ENCODE results near the gene RAB18. TPM values are rescaled to one million over a fixed set of nuclear protein-coding genes. Genes with fewer than 3 reads are reported as not detected.

The RAB18 gene
- total and polyA plus RNA-seq, 10 of the 15 experiments (the other 5 are each of a cell fraction or from before 2014, with no cell fraction given): 13.4 to 98.8 (median 42.1) TPM

GRCh38 chr10:27564880-27565279 lies 60.8 kb downstream of the RAB18 start:
- ChIA-PET SMC1A (ENCODE audit: uncharacterized antibody, unreplicated experiment) (no interaction called here), POLR2A (no interaction called here), RAD21 (ENCODE audit: unreplicated experiment) (no interaction called here), CTCF (no interaction called here)
- 49% methylated on average over 3 of the region's 3 CpGs for WGBS (ENCODE audit: insufficient coverage, insufficient replicate concordance, low lambda C conversion rate, missing lambda C conversion rate)
- Histone ChIP-seq H3K4me2 (ENCODE audit: control insufficient read depth, insufficient read depth) (no peak overlapping the region), H3K79me2 (ENCODE audit: control insufficient read depth, insufficient read depth, low read length) (no peaks in the 10 kb centered on the region), H3K36me3 (ENCODE audit: control insufficient read depth in 2 of 2, insufficient read depth in 2 of 2, low read length in 1 of 2) (no peaks in the 10 kb centered on the region), H3K27me3 (replicated peaks in 1 of 2; ENCODE audit: control insufficient read depth in 2 of 2, insufficient read depth in 2 of 2, low read length in 1 of 2) (no peaks in the 10 kb centered on the region), H3K9me3 (replicated peaks; ENCODE audit: control insufficient read depth, insufficient read depth, low read length) (no peaks in the 10 kb centered on the region), H3K4me3 (no peak overlapping the region), H3K27ac (ENCODE audit: control insufficient read depth, insufficient read depth) (no peak overlapping the region), H4K20me1 (ENCODE audit: control insufficient read depth, insufficient read depth) (no peaks in the 10 kb centered on the region), H2AFZ (ENCODE audit: control insufficient read depth, low read depth, low read length) (no peak overlapping the region), H3K9ac (ENCODE audit: control insufficient read depth, insufficient read depth, low read length) (no peak overlapping the region), H3K4me1 (ENCODE audit: control insufficient read depth, insufficient read depth, low read length) (no peaks in the 10 kb centered on the region)
- FAIRE-seq (no peak), DNase-seq (ENCODE audit: low read depth, low spot score) (no peak), ATAC-seq (no peak)
- no TSS peak for BruUV-seq (replicated peaks)
- in situ Hi-C loops (cut with MboI): no loop called here
- intact Hi-C loops (cut with micrococcal nuclease; ENCODE audit: unreplicated experiment): no loop called here
- TF ChIP-seq RCOR1 (conservative IDR thresholded peaks at IDR 0.05; ENCODE audit: low read depth, low read length) (no peak), RELB (IDR thresholded peaks at IDR 0.05; ENCODE audit: low read depth) (no peak), BHLHE40 (IDR thresholded peaks at IDR 0.05; ENCODE audit: borderline replicate concordance in 1 of 2, low read depth in 2 of 2, low read length in 1 of 2) (no peak), TARDBP (IDR thresholded peaks at IDR 0.05; ENCODE audit: borderline replicate concordance) (no peak), CBX5 (IDR thresholded peaks at IDR 0.05; ENCODE audit: low read depth) (no peak), E2F8 (IDR thresholded peaks at IDR 0.05; ENCODE audit: low read depth, partially characterized antibody) (no peak), ZBTB4 (CRISPR knock-in tag; IDR thresholded peaks at IDR 0.05) (no peak), SMARCA5 (IDR thresholded peaks at IDR 0.05) (no peak), SKIL (IDR thresholded peaks at IDR 0.05; ENCODE audit: low read depth, poor library complexity, severe bottlenecking) (no peak), EED (IDR thresholded peaks at IDR 0.05; ENCODE audit: low read depth) (no peak), CHD4 (IDR thresholded peaks at IDR 0.05) (no peak), NR2C2 (IDR thresholded peaks at IDR 0.05; ENCODE audit: borderline replicate concordance, control insufficient read depth, insufficient read length, low read depth) (no peak), HDGF (IDR thresholded peaks at IDR 0.05) (no peak), ZNF274 (IDR thresholded peaks at IDR 0.05; ENCODE audit: insufficient read depth, insufficient read length) (no peak), HDAC2 (IDR thresholded peaks at IDR 0.05) (no peak)

Data from GM12878 (cell line).